Activated CD4-positive, CD25-positive, alpha-beta regulatory T cell treated with anti-CD3 and anti-CD28 coated beads, Interleukin-2, amount 50 U/mL, for 24 hours (primary cell): Measurements from ENCODE around the gene DNAJC27.

ENCODE experiments used
- ATAC-seq, 2 donors: fragments of 150-1000 bp; cut with Tn5 transposase; one replicate each; pipeline ENCODE4 v1.10.0; 2021; ENCODE audit warnings: mild to moderate bottlenecking in 1 of 2, moderate library complexity in 1 of 2

DNAJC27 gene

DNA sequence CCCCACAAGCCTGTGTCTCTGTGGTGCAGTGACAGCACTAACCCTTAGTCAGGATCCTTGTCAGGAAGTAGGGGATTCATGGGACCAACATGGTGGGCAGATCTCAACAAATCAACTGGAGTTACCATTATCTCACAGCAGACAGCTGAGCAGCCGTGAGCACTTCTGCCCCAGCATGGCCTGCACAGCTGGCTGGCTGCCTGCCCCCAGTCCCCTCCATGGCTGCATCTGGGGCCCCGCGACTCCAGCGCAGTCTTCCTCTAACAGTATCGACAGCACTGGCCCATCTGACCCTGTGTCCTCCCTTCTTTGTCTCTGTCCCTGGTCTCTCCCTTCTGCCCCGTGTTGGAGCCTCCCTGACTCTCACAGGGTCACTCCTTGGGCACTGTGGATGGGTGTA is 47.0 kb downstream of the DNAJC27 start:
- ATAC-seq = no peak

DNA sequence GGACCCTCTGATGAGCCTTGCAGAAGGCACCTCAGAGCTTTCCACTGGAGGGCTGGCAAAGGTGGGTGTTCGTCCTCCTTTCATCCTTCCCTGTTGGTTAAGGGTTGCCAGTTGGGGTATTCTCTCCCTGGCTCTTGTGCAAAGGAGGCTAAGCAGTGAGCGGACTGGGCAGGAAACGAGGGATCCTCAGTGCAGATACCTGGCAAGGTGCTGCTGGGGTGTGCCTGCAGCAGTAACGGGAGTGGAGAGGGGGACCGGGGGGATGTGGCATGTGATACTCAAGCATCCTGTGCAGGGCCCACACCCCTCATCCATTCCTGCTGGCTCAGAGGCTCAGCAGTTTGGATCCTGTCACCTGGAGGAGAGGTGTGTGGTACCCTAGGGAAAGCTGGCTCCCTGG is 47.5 kb downstream of the DNAJC27 start:
- ATAC-seq = no peak

DNA sequence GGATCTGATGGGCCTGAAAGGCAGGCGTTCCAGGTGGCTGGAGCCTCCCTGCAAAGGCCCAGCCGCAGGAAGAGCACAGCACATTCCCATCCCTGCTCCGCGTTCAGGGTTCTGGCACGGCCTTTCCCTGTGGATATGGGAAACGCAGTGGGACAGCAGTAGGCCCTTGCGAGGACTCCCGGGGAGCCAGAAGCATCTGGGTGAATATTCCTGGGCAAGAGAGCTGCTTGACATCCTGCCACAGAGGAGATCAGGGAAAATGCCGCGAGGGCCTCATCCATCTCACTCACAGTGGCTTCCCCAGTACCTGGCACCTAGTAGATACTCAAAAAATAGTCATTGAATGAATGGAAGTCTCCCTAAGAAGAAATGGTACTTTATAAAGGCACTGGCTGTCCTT is 48.6 kb downstream of the DNAJC27 start:
- ATAC-seq = no peak

DNA sequence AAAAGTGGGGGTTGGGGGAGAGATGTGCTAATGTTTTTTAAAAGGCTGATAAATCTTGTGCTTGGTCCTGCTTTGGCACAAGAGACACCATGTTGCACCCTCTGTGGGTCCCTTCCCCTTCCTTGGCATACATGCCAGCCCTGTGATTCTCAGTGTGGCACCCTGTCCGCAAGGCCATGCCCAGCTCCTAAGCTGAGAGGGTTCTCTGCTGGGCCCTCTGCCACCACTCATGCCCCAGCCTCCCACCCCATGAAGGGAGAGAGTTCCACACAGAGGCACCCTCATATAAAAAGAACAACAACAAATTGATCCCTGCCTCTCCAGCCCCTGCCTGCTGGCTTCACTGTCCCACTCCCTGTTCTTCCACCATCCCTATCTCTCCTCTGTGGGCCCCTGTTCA is 49.2 kb downstream of the DNAJC27 start:
- ATAC-seq = no peak

DNA sequence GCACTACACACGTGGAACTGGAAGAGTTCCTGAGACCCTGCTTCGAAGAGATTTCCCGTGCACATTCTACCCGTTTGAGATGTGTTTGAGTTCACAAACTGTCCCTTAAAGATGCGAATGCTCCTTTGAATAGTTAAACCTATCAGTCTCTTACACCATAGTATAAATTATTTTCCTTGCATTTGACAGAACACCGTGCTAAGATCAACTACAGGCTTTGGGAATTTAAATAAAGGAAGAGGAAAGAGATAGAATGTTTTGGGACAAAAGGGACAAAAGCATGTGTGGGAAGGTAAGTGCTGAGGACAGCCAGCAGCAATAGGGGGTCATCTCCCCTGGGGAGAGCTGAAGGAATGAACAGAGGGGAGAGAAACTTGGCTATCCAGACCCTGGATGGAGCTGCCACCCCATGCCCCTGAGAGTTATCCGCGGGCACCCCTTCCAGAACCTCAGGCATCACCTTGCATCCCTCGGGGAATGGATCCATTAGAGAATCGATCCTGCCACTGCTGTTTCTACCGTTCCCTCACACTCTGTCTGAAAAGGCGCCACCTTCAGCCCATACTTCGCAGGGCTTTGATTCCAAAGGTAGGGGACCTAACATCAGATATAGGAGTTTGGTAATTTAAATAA is 50.8 kb downstream of the DNAJC27 start:
- no peak for ATAC-seq

DNA sequence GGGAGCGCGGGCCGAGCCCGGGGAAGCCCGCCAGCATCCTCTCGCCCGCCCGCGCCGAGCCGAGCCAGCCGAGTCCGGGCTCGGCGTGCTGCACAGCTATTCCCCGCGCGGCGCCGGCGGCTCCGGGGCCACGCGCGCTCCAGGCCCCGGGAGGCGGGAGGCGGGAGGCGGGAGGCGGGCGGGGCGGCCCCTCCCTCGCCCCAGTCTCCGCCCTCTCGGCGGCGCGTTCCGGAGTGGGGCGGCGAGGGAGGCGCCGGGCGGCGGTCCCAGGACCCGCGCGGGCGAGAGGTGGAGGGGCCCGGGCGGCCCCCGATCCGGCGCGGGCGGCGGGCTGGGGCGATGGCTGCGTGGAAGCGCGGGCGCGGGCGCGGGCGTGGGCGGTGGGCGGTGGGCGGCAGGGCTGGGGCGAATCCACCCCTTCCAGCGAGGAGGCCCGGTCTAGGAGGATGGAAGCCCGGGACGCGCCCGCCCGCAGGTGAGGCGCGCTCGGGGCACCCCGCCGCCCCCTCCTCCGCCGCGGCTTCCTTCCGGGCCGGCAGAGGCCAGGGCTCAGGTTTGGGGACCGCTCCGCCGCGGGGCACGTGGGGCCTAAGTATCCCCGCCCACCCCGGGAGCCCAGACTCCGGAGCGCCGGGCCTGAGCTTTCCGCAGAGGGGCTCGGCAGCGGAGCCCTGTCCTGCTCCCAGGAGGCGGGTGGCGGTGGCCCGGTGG is 51.5 kb downstream of the DNAJC27 start, which contains the start of gene ADCY3:
ADCY3 (minus strand) TSS at position 140 of the 711 bp plus-strand sequence. CDS start 1,250 bp downstream, outside the sequence.
- peak; percentile 62 to 68 for ATAC-seq

DNA sequence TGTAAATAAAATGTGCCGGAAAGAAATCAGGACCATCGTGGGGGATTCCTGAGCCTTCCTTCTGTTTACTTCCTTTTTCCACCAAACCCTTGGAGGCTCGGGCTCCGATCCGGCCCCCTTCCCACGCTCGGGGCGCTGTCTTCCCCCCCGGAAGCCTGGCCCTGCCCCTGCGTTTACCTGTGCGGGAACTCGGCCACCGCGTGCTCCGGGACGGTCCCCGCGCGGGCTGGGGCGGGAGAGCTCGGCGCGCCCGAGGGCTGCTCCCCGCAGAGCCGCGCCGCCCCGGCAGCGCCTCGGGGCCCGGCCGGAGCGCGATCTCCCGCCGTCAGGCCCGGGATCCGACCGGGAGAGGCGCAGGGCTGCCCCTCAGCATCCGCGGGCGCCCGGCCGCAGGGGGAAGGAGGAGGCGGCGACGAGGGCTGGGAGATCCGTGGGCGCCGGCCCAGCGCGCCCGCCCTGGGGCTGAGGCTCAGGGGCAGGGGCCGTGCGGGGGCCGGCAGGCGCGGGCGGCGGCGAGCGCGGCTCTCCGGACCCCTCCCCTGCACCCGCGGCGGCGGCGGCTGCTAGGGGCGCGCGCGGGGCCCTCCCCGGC is 52.2 kb downstream of the DNAJC27 start:
- peak; percentile 18 to 20 for ATAC-seq

DNA sequence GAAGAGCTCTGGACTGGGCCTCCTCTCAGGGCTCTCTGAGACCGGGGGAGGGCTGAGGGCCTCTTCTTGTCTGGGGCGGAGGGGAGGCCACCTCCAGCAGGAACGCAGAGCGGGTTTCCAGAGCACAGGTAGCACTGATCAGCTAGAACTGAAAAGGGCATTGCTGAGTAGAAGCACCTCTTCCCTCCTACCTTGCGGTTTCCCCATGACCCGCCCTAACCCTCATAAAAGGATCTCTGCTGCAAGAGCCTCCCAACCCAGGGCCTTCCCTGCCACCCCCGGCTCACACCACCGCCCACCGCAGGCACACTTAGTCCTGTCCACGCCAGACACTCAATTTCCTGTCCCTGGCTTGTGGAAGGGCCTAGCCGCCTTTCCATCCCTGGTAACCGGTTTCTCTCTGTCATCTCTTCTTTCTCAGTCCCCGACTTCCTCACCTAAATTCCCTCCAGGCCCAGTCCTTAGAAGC is 52.7 kb downstream of the DNAJC27 start:
- ATAC-seq = peak; percentile 23 to 37

DNA sequence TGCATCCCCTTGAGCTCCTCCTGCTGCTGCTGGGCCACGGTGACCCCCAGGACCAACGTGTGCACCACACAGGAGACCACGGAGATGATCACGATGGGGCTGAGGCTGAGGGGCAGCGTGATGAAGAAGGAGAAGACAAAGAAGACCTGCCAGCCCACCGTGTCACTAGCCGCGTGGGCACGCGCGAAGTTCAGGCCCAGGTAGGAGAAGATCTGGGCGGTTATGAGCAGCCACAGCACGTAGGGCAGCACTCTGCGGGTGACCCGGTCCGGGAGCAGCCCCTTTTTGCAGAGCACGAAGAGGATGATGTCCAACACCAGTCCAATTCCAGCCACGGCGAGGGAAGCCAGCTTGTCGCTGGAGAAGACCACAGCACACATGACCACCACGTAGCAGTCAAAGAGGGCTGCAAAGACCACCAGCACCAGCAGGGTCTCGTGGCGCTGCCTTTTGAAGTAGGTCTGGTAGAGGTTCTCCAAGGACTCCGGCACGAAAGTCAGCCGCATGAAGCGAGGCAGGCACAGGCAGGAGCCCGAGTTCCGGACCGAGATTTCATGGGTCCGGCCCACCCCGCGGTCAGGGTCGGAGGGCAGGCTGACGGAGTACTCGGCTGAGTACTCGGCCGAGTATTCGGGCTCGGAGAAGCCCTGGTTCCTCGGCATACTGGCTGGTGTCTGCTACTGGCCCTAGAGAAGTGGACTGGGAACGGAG is 53.3 kb downstream of the DNAJC27 start:
- ATAC-seq = no peak

DNA sequence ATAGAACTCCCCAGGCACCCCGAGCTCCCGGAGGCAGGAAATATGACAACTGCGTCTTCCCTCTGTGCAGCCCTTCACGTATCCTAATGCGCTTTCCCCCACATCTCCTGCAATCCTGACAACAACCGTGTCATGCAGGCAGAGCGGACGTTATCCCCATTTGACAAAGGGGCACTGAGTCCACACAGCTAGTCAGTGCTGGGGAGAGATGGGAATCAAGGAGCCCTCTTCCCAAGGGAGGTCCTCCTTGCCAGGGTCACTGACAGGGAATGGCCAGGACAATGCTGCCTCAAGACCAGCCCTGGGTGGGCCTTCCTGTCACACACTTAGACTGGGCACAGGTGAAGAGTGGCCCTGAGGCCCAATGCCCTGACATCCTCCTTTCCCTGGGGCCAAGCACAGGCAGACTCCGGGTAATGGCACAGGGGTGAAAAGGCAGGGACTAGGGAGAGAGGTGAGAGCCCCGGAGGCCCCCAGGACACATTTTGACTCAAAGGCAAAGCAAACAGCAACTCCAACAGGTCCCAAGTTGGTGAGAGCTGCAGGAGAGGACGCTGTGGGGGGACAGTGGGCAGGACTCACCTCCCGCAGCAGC is 53.9 kb downstream of the DNAJC27 start:
- no peak for ATAC-seq

DNA sequence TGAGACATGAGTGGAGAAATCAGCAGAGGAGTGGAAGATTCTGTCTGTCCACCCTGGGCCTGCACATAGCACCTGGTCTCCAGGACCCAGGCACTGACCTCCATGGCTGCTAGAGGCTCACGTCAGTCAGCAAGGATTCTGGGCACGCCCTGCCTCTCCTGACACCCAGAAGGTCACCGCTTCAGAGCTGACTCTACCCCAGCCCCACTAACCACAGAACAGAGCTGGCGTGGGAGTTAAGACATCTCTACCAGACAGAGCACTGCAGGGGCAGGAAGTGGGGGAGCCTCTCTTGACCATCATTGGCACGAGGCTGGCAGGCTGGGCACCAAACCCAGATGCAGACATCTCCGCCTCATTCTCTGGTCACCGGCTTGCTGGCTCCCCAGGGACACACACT is 54.7 kb downstream of the DNAJC27 start:
- peak; percentile 33 to 52 for ATAC-seq

DNA sequence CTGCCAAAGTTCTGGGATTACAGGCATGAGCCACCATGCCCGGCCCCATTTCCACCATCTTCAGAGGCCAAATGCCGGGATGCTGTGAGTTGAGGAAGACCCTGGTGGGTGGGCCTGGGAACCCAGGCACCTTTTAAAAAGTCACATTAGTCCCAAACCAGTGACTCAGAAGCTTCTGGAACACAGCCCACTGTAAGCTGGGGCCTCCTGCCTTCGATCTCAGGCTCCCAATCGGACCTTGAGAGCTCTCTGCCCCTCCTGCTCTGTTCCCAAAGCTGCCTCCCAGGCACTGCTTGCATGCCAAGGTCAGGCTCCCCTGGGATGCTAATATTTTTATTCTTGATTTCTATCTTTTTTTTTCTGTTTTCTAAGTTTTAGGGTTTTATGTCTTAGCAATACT is 56.0 kb downstream of the DNAJC27 start:
- no peak for ATAC-seq

DNA sequence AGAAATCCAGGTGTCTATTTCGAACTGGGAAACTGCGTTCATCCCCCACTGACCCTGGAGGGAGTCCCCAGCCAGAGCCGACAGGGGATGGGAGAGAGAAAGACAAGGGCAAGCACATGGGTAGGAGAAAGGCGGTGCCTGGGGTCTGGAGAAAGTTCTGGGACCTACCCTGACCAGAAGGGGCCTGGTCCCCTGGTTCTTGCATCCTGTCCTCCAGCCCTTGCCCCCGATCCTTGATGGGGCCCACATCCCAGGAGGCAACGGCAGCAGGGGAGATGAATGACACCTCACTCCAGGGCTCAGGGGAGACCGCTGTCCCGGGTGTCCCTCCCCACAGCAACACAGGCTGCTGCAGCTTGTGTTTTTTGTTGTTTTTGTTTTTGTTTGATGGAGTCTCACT is 56.6 kb downstream of the DNAJC27 start:
- ATAC-seq = no peak

DNA sequence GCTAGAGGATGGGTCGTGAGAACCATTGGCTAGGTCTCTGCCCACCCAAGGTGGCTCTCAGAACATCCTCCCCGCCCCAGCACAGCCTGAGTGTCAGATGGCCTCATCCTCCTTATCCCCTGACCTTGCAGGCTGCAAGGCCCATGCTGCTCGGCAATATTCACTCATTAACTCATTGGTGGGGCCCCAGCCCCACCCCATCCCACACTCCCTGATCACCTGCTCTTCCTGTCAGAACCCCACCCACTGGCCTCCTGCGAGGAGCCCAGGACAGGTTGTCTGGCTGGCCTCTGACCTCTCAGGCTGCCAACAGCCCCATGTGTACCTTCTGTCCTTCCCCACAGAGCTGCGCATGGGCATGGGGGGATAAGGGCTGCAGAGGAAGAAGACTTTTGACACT is 57.0 kb downstream of the DNAJC27 start:
- ATAC-seq = no peak

DNA sequence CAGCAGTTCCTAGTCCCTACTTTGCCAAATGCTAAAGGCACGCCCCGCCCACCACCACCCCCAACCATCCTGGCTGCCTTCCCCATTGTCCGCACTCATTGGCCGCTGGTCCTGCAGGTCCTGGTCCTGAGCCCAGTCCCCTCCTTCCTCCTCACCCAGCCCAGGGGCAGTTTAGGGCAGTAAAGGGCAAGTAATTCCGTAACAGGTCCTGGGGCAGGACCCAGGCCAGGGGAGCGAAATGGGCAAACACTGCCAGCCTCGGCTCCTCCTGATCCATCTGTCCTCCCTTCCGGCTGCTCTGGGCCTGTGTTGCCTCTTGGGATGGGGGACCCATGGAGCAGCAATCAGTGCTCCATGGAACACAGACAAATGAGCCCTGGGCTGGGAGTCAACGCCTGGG is 57.8 kb downstream of the DNAJC27 start:
- no peak for ATAC-seq

DNA sequence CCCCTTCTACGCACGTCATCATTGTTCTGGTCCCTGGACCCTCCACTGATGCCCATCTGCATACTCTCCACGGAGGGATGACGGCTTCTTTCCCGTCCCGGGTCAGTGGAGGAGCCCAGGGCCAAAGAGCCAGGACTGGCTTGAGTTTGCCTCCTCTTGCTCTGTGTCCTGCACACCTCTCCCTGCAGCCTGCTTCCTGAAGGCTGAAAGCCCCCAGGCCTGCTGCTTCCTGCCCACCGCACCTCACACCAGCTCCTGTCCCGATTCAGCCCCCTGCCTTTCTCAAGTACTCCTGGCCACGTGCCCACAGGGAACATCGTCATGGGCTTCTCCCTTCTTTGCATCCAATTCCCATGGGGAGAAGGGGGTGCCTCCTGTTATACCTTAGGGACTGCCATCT is 58.8 kb downstream of the DNAJC27 start:
- ATAC-seq = no peak

DNA sequence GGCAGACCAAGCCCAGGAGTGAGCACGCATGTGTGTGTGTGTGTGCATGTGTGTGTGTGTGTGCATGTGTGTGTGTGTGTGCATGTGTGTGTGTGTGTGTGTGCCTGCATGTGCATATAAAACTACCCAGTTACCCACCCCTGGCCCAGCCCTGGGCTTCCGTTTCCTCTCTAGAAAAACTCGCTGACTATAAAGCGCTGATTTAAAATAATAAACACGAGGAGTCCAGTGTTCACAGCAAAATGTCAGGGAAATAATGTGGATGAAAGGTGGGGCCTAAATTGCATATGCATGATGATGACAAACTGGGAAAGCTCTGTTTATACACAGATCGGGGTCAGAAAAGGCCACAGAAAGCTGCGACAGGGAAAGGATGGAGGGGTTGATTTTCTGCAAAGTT is 59.2 kb downstream of the DNAJC27 start:
- no peak for ATAC-seq

DNA sequence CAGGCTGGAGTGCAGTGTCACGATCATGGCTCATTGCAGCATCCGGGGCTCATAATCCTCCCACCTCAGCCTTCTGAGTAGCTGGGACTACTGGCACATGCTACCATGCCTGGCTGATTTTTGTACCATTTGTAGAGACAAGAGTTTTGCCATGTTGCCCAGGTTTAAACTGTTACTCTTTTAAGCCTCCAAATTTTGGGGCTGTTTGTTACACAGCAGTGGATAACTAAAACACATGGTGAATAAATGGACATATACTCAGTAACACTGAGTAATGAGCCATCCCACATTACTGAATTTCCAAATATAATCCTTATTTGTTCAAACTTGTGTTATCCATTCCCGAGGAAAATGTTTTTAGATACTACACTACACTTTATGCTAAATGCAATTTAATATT is 61.5 kb downstream of the DNAJC27 start:
- no peak for ATAC-seq

DNA sequence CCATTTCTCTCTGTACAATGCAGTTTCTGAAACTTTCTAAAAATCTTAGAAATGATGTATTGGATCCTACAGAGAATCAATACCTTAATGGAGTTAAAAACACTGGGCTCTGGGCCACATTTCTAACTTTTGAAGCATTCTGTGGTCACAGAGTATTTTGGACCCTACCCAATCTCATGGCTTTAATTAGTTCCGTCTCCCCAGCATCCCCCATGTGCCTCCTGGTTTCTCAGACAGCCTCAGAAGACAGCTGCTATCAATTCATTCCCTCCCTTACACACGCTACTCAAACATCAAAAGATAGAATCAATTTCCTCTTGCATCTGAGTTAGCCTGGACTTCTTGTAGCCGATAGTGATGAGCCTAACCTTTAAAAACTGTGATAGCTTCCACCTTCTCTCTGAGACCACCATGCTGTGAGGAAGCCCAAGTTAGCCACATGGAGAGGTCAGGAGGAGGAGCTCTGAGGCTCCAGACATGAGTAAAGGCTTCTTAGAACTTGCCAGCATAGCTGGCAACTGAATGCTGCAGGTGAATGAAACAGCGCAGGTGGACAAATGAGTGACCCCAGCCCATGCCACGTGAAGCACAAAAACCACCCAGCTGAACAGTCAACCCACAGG is 62.1 kb downstream of the DNAJC27 start:
- no peak for ATAC-seq

DNA sequence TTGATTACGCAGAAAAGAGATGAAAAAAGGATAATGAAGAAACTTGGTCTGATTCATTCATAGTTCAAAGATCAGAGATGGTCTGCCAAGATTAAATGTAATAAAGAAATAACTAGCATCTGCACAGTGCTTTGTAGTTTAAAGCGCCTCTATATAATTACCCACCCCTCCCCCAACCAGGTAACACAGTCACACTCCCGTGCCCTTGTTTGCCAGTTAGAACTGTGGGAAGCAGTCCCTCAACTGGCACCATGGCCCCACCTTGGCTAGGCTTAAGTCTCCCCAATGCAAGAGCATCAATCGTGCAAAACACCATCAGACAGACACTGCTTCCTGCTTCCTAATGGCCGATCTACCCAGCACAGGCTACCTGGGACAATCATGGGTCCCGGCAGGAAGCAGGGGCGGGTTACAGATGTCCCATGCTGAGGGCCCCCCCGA is 63.3 kb downstream of the DNAJC27 start:
- ATAC-seq = no peak

DNA sequence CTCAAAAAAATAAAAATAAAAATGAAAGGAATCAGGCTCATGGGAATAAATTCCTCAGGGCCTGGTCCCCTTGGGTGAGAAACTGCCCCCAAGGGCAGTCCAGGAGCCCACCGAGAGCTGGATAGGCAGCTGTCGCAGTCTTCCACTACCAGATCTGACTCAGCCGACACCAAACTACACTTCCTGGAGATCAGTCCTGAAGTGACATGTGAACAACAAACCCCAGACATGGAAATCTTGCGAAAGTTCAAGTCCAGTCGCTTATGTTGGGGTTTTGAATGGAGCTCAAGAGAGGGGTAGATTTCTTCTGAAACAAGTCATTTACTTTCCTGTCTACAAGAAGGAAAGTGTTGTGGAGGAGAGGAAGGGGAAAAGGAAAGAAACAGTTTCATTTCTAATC is 64.6 kb downstream of the DNAJC27 start:
- no peak for ATAC-seq

DNA sequence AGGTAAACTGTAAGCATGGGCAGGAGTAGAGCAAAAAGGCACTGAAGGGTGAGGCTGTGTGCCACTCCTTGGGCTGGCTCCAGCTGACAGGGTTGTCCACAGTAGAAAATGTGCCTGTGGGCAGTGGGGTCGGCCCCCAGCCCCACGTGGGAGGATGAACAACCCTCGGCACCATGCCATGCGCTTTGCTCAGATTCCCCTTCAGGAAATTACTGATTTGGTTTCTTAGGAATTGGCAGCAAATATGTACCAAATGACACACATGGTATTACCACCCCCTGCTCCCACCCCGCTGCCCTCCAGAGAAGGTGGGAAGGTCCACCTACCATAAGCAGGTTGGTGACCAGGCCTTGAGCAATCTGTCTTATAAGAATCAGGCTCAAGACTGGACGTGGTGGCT is 65.3 kb downstream of the DNAJC27 start:
- ATAC-seq = no peak
